HG03108 (cell line): Measurements from ENCODE around the gene CNR1.
"Not testable (repeated sequence)": the region's sequence is repeated elsewhere in the genome, so short reads cannot be mapped to it uniquely, and the experiment has no call there.

Source experiments
- ATAC-seq: cut with Tn5 transposase; IDR thresholded peaks from one replicate; pipeline ENCODE4 v1.9.1; 2021; ENCODE audit warnings: moderate library complexity; ENCODE audit not compliant: unreplicated experiment

CNR1 gene

GRCh38 chr6:88165844-88166492, at the start of gene CNR1:
CNR1 (minus strand) TSS chr6:88166347; CDS start chr6:88145274, 21,073 bp downstream.
- ATAC-seq, result peak; percentile 60

- no peak for ATAC-seq
Observed at GRCh38 chr6:88211446-88211845, 45.3 kb upstream of the CNR1 start.

- no peak for ATAC-seq
Observed at GRCh38 chr6:88209301-88209700, 43.2 kb upstream of the CNR1 start.

GRCh38 chr6:88208726-88209125, 42.6 kb upstream of the CNR1 start:
- no peak for ATAC-seq

- ATAC-seq, result not testable (repeated sequence)
Observed at GRCh38 chr6:88201734-88202133, 35.6 kb upstream of the CNR1 start.

GRCh38 chr6:88184921-88185320, 18.8 kb upstream of the CNR1 start:
- no peak for ATAC-seq

- ATAC-seq, result no peak
Observed at GRCh38 chr6:88183471-88183870, 17.3 kb upstream of the CNR1 start.

- peak; percentile 73 for ATAC-seq
Observed at GRCh38 chr6:88179692-88180091, 13.5 kb upstream of the CNR1 start.

- peak; percentile 49 for ATAC-seq
Observed at GRCh38 chr6:88177961-88178464, 11.9 kb upstream of the CNR1 start.

GRCh38 chr6:88174906-88175305, 8.8 kb upstream of the CNR1 start:
- ATAC-seq, result no peak

GRCh38 chr6:88171312-88171711, 5.2 kb upstream of the CNR1 start:
- no peak for ATAC-seq

- no peak for ATAC-seq
Observed at GRCh38 chr6:88168362-88168761, 2.2 kb upstream of the CNR1 start.

GRCh38 chr6:88167352-88167937, 1.3 kb upstream of the CNR1 start:
- ATAC-seq, result no peak

- ATAC-seq, result peak; percentile 29
Observed at GRCh38 chr6:88166493-88167351, 575 bp upstream of the CNR1 start.

GRCh38 chr6:88165087-88165843, 882 bp downstream of the CNR1 start:
- no peak for ATAC-seq

GRCh38 chr6:88164061-88164460, 2.1 kb downstream of the CNR1 start:
- ATAC-seq, result no peak

- ATAC-seq, result no peak
Observed at GRCh38 chr6:88163616-88164015, 2.5 kb downstream of the CNR1 start.

GRCh38 chr6:88161940-88162339, 4.2 kb downstream of the CNR1 start:
- no peak for ATAC-seq

- no peak for ATAC-seq
Observed at GRCh38 chr6:88157106-88157505, 9.0 kb downstream of the CNR1 start.

GRCh38 chr6:88145298-88145963, 20.7 kb downstream of the CNR1 start:
- no peak for ATAC-seq
